DND-41 (cell line): ENCODE data around the gene GTF3C4.

Experiments
- CTCF ChIP-seq: IDR thresholded peaks from 2 replicates; pipeline ENCODE4 v1.5.1; 2012; ENCODE audit warnings: borderline replicate concordance, low read length, moderate library complexity, mild to moderate bottlenecking; ENCODE audit not compliant: poor library complexity, severe bottlenecking; ENCODE audit errors: extremely low read depth
- EZH2 ChIP-seq: IDR thresholded peaks from 3 replicates; pipeline ENCODE4 v1.6.1; 2012; ENCODE audit warnings: borderline replicate concordance, low read depth, mild to moderate bottlenecking, moderate library complexity, low read length, inconsistent platforms; ENCODE audit not compliant: severe bottlenecking

- TF ChIP-seq CTCF (no peak), EZH2 (no peak)
Measured at GRCh38 chr9:132628746-132629145, 41.5 kb upstream of the GTF3C4 start.
